BJ (cell line): ENCODE measurements around the gene MCEMP1. TPM values are rescaled to one million over a fixed set of nuclear protein-coding genes. Genes with fewer than 3 reads are reported as not detected.
"Not testable (repeated sequence)": the region's sequence is repeated elsewhere in the genome, so short reads cannot be mapped to it uniquely, and the experiment has no call there.

Source experiments
- CTCF ChIA-PET: fragments of 350-600 bp; formaldehyde crosslinking; extraction: SDS; loops from one replicate; lab custom pipeline; 2021; ENCODE audit warnings: antibody characterized with exemption, inconsistent platforms; lab: Yijun Ruan, JAX
- POLR2A ChIA-PET: fragments of 300-600 bp; sonication (Branson Sonifier 250); formaldehyde crosslinking; extraction: SDS; loops from one replicate; lab custom pipeline; 2021; ENCODE audit warnings: antibody characterized with exemption; lab: Charles Lee
- DNase-seq: peaks from one replicate; pipeline ENCODE4 v3.0.0-alpha.2; 2011; ENCODE audit warnings: low read depth
- H3K27me3 ChIP-seq: 2 replicates; pipeline ENCODE4 v1.6.0; 2011; ENCODE audit warnings: low read length; ENCODE audit not compliant: control insufficient read depth, insufficient read depth
- H3K36me3 ChIP-seq: 2 replicates; pipeline ENCODE4 v1.5.1; 2011; ENCODE audit warnings: low read length; ENCODE audit not compliant: control insufficient read depth, insufficient read depth
- H3K4me3 ChIP-seq: 2 replicates; pipeline ENCODE4 v1.5.1; 2011; ENCODE audit warnings: low read depth, mild to moderate bottlenecking, control low read depth, low read length
- polyA plus RNA-seq: library from polyadenylated mRNA; depleted of rRNA; stranded (reverse); fragments of >200 nt; gene quantifications from 2 replicates; pipeline ENCODE4 v1.2.3, GENCODE V29; 2011
- TF ChIP-seq, protein P1 (sequence below): IDR thresholded peaks from 2 replicates; pipeline ENCODE4 v1.5.1; 2011; ENCODE audit warnings: low read depth, mild to moderate bottlenecking, control low read depth, inconsistent platforms, low read length, moderate library complexity; ENCODE audit not compliant: insufficient read depth

The MCEMP1 gene
- polyA plus RNA-seq, 1 experiment = not detected

DNA sequence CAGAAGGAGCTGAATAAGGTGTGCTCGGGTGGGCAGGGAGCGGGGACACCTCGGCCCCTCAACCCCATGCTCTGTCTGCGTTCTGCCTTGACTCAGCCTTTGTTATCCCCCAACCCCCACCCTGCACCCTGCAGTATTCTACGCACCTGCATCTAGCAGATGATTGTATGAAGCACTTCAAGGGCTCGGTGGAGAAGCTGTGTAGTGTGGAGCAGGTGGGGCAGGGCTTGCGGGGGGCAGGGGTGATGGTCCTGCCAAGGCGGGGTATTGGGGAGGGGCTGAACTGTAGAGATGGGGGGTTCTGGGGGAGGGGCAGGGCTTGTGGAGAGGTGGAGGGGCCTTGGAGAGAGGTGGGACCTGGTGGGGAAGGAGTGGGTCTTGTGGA is 33.9 kb upstream of the MCEMP1 start:
- Histone ChIP-seq H3K36me3 (peaks cover 2% of the 10 kb centered on the region), H3K4me3 (no peak overlapping the region), H3K27me3 (no peaks in the 10 kb centered on the region)
- ChIA-PET POLR2A (no interaction called here), CTCF (interaction anchor here (1.5 to 2.7 kb wide), 3 partner anchors 9 to 37 kb away, joined by 3 to 11 read pairs (median 4); partner anchors contain the start of genes PCP2 and TRAPPC5)
- TF ChIP-seq, protein P1, sequence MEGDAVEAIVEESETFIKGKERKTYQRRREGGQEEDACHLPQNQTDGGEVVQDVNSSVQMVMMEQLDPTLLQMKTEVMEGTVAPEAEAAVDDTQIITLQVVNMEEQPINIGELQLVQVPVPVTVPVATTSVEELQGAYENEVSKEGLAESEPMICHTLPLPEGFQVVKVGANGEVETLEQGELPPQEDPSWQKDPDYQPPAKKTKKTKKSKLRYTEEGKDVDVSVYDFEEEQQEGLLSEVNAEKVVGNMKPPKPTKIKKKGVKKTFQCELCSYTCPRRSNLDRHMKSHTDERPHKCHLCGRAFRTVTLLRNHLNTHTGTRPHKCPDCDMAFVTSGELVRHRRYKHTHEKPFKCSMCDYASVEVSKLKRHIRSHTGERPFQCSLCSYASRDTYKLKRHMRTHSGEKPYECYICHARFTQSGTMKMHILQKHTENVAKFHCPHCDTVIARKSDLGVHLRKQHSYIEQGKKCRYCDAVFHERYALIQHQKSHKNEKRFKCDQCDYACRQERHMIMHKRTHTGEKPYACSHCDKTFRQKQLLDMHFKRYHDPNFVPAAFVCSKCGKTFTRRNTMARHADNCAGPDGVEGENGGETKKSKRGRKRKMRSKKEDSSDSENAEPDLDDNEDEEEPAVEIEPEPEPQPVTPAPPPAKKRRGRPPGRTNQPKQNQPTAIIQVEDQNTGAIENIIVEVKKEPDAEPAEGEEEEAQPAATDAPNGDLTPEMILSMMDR = no peak
- no peak for DNase-seq

DNA sequence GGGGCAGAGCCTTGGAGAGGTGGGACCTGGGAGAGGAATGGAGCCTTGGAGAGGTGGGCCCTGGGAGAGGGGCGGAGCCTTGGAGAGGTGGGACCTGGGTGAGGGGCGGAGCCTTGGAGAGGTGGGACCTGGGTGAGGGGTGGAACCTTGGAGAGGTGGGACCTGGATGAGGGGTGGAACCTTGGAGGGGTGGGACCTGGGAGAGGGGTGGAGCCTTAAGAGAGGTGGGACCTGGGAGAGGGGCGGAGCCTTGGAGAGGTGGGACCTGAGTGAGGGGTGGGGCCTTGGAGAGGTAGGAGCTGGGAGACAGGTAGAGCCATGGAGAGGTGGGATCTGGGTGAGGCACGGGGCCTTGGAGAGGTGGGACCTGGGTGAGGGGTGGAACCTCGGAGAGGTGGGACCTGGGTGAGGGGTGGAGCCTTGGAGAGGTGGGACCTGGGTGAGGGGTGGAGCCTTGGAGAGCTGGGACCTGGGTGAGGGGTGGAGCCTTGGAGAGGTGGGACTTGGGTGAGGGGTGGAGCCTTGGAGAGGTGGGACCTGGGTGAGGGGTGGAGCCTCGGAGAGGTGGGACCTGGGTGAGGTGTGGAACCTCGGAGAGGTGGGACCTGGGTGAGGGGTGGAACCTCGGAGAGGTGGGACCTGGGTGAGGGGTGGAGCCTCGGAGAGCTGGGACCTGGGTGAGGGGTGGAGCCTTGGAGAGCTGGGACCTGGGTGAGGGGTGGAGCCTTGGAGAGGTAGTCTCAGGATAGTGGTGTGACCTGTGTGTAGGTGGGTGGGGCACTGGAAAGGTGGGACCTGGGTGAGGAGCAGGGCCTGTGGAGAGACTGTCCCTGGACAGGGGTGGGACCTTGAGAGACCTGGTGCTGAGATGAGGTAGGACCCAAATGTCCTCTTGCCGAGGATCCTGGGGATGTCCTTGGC is 33.0 kb upstream of the MCEMP1 start:
- H3K36me3 ChIP-seq, H3K4me3 ChIP-seq, DNase-seq, POLR2A ChIA-PET, H3K27me3 ChIP-seq: not testable (repeated sequence)
- CTCF ChIA-PET = interaction anchor here (0.6 to 1.6 kb wide), 2 partner anchors 37 to 285 kb away, joined by 3 read pairs; partner anchors contain the start of gene TRAPPC5

- TF ChIP-seq, protein P1 = no peak
- Histone ChIP-seq H3K4me3 (no peak overlapping the region), H3K27me3 (no peaks in the 10 kb centered on the region), H3K36me3 (peaks cover 2% of the 10 kb centered on the region)
- ChIA-PET POLR2A (no interaction called here), CTCF (interaction anchor here (0.8 kb wide), 1 partner anchor 36 kb away, joined by 4 read pairs; the partner anchor contains the start of gene TRAPPC5)
- no peak for DNase-seq
These were observed 32.4 kb upstream of the MCEMP1 start for GRCh38 chr19:7644550-7644877.

GRCh38 chr19:7645163-7645562 is 31.7 kb upstream of the MCEMP1 start:
- TF ChIP-seq, protein P1 = no peak
- H3K36me3 ChIP-seq = peaks cover 2% of the 10 kb centered on the region
- POLR2A ChIA-PET = no interaction called here
- no peak overlapping the region for H3K4me3 ChIP-seq
- no peak for DNase-seq
- CTCF ChIA-PET = interaction anchor here (0.8 kb wide), 1 partner anchor 35 kb away, joined by 4 read pairs; the partner anchor contains the start of gene TRAPPC5
- H3K27me3 ChIP-seq = no peaks in the 10 kb centered on the region

GRCh38 chr19:7645656-7646425 is 31.0 kb upstream of the MCEMP1 start:
- TF ChIP-seq, protein P1 = no peak
- no peak for DNase-seq
- peaks cover 3% of the 10 kb centered on the region; the same call in 1 of the 2 replicates for H3K27me3 ChIP-seq
- no peak overlapping the region for H3K4me3 ChIP-seq
- CTCF ChIA-PET = no interaction called here
- peaks cover 2% of the 10 kb centered on the region for H3K36me3 ChIP-seq
- POLR2A ChIA-PET = no interaction called here
